GM18505 (cell line): ENCODE data around the gene AGFG2.

ENCODE experiments used
- ATAC-seq: cut with Tn5 transposase; IDR thresholded peaks from one replicate; pipeline ENCODE4 v1.9.1; 2021; ENCODE audit not compliant: unreplicated experiment
- POLR2A ChIP-seq: IDR thresholded peaks from 4 replicates; pipeline ENCODE4 v1.6.1; 2011; ENCODE audit warnings: borderline replicate concordance; ENCODE audit not compliant: insufficient read depth, insufficient read length; ENCODE audit errors: extremely low read depth

The AGFG2 gene

DNA sequence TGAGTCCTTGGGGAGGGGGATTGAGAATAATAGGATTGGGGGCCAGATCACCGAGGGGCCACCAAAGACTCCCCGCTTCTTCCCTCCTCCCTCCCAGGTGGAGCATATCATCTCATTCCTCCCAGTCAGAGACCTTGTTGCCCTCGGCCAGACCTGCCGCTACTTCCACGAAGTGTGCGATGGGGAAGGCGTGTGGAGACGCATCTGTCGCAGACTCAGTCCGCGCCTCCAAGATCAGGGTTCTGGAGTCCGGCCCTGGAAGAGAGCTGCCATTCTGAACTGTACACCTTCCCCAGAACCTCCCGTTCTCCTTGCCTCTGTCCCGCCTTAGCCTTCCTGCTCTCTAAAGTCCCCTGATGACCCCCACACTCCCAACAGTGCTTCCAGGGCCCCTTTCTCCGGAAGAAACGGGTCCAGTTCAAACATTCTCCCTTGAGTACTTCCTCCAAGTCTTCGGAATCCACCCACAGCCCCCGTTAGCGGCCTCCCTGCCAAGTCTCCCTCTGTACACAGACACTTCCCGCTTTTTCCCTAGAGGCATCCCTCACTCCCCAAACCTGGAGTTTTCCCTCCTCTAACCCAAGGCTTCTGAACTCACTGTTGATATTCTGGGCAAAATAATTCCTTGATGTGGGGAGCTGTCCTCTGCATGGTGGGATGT lies 51.2 kb downstream of the AGFG2 start:
- no peak for TF ChIP-seq POLR2A
- ATAC-seq, result no peak

GRCh38 chr7:100591596-100591995 lies 52.6 kb downstream of the AGFG2 start:
- no peak for ATAC-seq

GRCh38 chr7:100595188-100595587 lies 56.2 kb downstream of the AGFG2 start:
- ATAC-seq, result no peak
- TF ChIP-seq POLR2A, result no peak

More at GRCh38 chr7:100591596-100591995, 52.6 kb downstream of the AGFG2 start:
- TF ChIP-seq POLR2A, result no peak

DNA sequence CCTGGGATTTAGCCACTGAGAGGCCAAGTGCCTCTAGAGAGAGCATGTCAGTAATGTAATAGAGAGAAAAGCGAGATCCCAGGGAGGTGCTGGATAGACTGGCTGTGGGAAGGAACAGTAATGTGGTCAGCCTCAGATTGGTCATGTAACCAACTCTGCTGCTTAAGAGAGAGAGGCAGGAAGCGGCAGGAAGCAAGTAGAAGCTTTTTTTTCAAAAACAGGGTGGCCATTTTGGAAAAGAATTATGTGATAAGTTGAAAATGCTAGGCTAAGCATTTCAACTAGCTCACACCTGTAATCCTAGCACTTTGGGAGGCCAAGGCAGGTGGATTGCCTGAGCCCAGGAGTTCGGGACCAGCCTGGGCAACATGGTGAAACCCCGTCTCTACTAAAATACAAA lies 59.4 kb downstream of the AGFG2 start:
- TF ChIP-seq POLR2A, result no peak
- no peak for ATAC-seq

GRCh38 chr7:100599911-100600729 lies 61.1 kb downstream of the AGFG2 start:
- TF ChIP-seq POLR2A, result no peak
- no peak for ATAC-seq

- TF ChIP-seq POLR2A, result no peak
- no peak for ATAC-seq
These were observed 61.7 kb downstream of the AGFG2 start for GRCh38 chr7:100600730-100601038.

DNA sequence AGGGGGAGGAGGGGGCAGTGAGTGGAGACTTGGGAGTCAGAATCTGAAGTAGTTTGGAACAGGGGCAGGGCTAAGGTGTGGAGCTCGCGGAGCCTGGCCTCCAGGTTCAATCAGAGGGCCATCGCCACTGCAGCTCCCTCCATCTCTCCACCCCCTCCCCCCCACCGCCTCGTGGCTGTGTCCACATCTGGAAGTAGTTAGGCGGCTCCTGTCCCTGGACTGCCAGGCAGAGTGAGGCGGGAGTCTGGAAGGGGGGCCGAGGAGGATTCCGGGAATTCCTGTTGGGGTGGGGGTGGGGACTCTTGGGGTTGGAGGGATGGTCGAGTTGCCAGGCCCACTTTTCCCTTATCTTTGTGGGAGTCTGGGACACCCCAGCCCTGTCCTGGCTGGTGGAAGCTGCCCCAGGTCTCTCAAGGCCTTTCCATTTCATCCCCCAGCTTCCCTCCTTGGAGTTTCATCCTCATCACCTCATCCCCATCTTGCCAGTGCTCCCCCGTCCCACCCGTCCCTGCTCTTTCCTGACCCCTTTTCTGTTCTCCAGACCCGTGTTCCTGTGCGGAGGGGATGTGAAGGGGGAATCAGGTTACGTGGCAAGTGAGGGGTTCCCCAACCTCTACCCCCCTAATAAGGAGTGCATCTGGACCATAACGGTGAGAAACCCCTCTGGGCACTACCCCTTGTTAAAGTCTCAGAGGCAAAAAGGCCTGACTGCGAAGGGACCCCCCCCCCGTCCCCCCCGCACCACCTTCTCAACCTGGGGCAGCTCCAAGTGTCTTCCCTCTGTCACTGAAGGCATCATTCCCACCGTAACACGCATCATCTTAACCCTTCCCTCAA lies 64.1 kb downstream of the AGFG2 start:
- ATAC-seq, result no peak
- TF ChIP-seq POLR2A, result no peak

DNA sequence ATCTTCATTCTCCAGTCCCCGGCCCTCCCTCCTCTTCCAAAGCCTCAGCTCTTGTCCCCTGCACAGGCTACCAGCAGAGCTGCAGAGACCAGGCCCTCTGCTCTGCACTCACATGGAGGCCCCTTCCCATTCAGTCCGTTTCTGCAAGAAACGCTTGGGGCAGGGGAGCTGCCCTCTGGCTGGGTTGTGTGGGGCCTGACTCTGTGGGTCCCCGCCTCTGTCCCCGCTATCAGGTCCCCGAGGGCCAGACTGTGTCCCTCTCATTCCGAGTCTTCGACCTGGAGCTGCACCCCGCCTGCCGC lies 64.7 kb downstream of the AGFG2 start:
- ATAC-seq, result no peak
- no peak for TF ChIP-seq POLR2A

DNA sequence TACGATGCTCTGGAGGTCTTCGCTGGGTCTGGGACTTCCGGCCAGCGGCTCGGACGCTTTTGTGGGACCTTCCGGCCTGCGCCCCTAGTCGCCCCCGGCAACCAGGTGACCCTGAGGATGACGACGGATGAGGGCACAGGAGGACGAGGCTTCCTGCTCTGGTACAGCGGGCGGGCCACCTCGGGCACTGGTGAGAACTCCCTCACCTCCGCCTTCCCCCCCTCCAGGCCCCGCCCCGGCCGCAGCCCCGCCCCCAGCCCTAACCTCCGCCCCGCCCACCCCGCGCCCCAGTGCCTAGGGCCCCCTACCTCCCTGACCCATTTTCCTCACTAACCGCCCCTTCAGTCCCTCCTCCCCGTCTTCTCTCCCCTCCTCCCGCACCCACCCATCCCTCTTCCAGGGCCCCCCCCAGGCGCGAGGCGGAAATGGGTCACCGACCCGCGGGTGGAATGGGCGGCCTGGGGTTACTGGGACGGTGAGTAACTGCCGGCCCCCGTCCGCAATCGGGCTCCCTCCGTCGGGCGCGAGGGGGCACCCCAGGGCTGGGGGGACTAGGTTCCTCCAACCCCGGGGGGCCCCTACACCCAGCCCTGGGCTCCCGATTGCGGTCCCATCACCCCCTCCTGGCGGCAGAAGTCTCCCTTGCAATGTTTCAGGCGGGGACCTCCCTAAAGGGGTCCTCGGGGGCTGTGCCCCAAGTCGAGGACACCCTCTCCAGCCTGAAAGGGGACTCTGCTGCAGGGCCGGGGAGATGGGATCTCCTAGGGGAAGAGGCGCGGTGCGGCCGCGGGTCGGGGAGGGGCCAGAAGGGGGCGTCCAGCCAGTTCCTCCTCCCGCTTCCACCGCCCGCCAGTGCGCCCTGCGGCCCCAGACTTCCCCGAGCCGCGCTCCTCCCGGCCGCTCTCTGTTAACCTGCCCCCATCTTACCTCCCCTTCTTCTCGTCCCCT lies 65.3 kb downstream of the AGFG2 start:
- ATAC-seq, result no peak
- TF ChIP-seq POLR2A, result peak; percentile 29

- ATAC-seq, result no peak
- no peak for TF ChIP-seq POLR2A
These were observed 66.2 kb downstream of the AGFG2 start for GRCh38 chr7:100604976-100605911.

GRCh38 chr7:100606313-100606712 lies 67.3 kb downstream of the AGFG2 start:
- ATAC-seq, result no peak
- TF ChIP-seq POLR2A, result no peak

DNA sequence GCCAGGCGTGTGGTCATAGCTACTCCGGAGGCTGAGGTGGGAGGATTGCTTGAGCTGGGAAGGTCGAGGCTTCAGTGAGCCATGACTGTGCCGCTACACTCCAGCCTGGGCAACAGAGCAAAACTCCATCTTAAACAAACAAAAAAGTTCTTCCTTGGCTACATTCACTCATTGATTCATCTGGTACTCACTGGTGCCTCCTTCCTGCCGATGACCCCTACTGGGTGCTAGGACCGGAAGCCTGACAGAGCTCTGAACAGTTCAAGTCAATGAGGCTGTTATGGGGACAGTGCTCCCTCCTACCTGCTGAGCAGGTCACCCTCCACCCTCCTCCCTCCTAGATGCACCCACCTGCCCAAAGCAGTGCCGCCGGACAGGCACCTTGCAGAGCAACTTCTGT lies 68.1 kb downstream of the AGFG2 start:
- TF ChIP-seq POLR2A, result no peak

More for the DNA sequence above, 68.1 kb downstream of the AGFG2 start:
- no peak for ATAC-seq
